Body of pancreas (tissue), 4 donors: ENCODE results near the gene DHX57.

Source experiments
- POLR2A ChIP-seq, 3 donors: fragments of 450-650 bp; IDR thresholded peaks; one replicate each; pipeline ENCODE4 v1.6.1; 2016; ENCODE audit warnings: antibody characterized with exemption in 3 of 3, mild to moderate bottlenecking in 2 of 3
- TF ChIP-seq, protein P1 (sequence below), 7 experiments: fragments of 450-650 bp in 4 of 7; fragments of 200-600 bp in 3 of 7; sonication (generic) in 3 of 7; IDR thresholded peaks; one replicate each; pipeline ENCODE4 v1.5.1; 2016 to 2019; ENCODE audit warnings: antibody characterized with exemption in 7 of 7

GRCh38 chr2:38912619-38913018 lies 36.9 kb upstream of the DHX57 start:
- TF ChIP-seq, protein P1, sequence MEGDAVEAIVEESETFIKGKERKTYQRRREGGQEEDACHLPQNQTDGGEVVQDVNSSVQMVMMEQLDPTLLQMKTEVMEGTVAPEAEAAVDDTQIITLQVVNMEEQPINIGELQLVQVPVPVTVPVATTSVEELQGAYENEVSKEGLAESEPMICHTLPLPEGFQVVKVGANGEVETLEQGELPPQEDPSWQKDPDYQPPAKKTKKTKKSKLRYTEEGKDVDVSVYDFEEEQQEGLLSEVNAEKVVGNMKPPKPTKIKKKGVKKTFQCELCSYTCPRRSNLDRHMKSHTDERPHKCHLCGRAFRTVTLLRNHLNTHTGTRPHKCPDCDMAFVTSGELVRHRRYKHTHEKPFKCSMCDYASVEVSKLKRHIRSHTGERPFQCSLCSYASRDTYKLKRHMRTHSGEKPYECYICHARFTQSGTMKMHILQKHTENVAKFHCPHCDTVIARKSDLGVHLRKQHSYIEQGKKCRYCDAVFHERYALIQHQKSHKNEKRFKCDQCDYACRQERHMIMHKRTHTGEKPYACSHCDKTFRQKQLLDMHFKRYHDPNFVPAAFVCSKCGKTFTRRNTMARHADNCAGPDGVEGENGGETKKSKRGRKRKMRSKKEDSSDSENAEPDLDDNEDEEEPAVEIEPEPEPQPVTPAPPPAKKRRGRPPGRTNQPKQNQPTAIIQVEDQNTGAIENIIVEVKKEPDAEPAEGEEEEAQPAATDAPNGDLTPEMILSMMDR (IDR thresholded peaks at IDR 0.05): no peak
- no peak for TF ChIP-seq POLR2A (IDR thresholded peaks at IDR 0.05)
